Stimulated activated CD4-positive, alpha-beta T cell treated with anti-CD3 and anti-CD28 coated beads, TNF-alpha, amount 100 ng/mL, for 48 hours (primary cell): ENCODE measurements around the gene ZNF543.
"Not testable (repeated sequence)": the region's sequence is repeated elsewhere in the genome, so short reads cannot be mapped to it uniquely, and the experiment has no call there.

Source experiments
- DNase-seq, 3 donors: peaks; one replicate each; pipeline ENCODE4 v3.0.0-alpha.2; 2020; ENCODE audit warnings: low read depth in 3 of 3

The ZNF543 gene

GRCh38 chr19:57321116-57321515 is 844 bp downstream of the ZNF543 start:
- DNase-seq, result no peak

GRCh38 chr19:57321751-57322150 is 1.5 kb downstream of the ZNF543 start:
- no peak for DNase-seq

- no peak for DNase-seq
These were observed 4.7 kb downstream of the ZNF543 start for GRCh38 chr19:57324992-57325391.

GRCh38 chr19:57327993-57328392 is 7.7 kb downstream of the ZNF543 start:
- DNase-seq, result no peak

GRCh38 chr19:57334191-57334590 is 13.9 kb downstream of the ZNF543 start:
- no peak for DNase-seq

- DNase-seq, result no peak
These were observed 18.6 kb downstream of the ZNF543 start for GRCh38 chr19:57338877-57339276.

- no peak for DNase-seq
These were observed 22.3 kb downstream of the ZNF543 start for GRCh38 chr19:57342582-57342981.

GRCh38 chr19:57348136-57348535 is 27.9 kb downstream of the ZNF543 start:
- DNase-seq, result no peak

- peak; percentile 68 to 78 (median 70) for DNase-seq
These were observed 30.9 kb downstream of the ZNF543 start, which contains the start of gene ZNF304 for GRCh38 chr19:57350877-57351805. TSS of gene ZNF304 (plus strand) at chr19:57351271. CDS start at chr19:57351665, 394 bp downstream.

- DNase-seq, result no peak
These were observed 31.6 kb downstream of the ZNF543 start for GRCh38 chr19:57351867-57352266.

GRCh38 chr19:57355916-57356315 is 35.6 kb downstream of the ZNF543 start:
- DNase-seq, result no peak

- DNase-seq, result no peak
These were observed 37.1 kb downstream of the ZNF543 start for GRCh38 chr19:57357406-57357805.

GRCh38 chr19:57359300-57359699 is 39.0 kb downstream of the ZNF543 start:
- DNase-seq, result no peak

GRCh38 chr19:57362419-57362818 is 42.1 kb downstream of the ZNF543 start:
- DNase-seq, result no peak

- DNase-seq, result peak; percentile 89 to 96 (median 92)
These were observed 42.9 kb downstream of the ZNF543 start, which contains the start of the genes TRAPPC2B and ZNF547 for GRCh38 chr19:57362997-57363687. TSS of gene TRAPPC2B (plus strand) at chr19:57363551. CDS start at chr19:57364834, 1,283 bp downstream. TSS of gene ZNF547 (plus strand) at chr19:57363551. CDS start at chr19:57368556, 5,005 bp downstream.

- DNase-seq, result no peak
These were observed 43.5 kb downstream of the ZNF543 start for GRCh38 chr19:57363688-57364181.

GRCh38 chr19:57366776-57367175 is 46.5 kb downstream of the ZNF543 start:
- DNase-seq, result no peak

- no peak for DNase-seq
These were observed 53.9 kb downstream of the ZNF543 start for GRCh38 chr19:57374179-57374578.

GRCh38 chr19:57374647-57375046 is 54.4 kb downstream of the ZNF543 start:
- not testable (repeated sequence) for DNase-seq

GRCh38 chr19:57376151-57376550 is 55.9 kb downstream of the ZNF543 start:
- no peak for DNase-seq

- no peak for DNase-seq
These were observed 57.4 kb downstream of the ZNF543 start for GRCh38 chr19:57377498-57378146.
